DMS153 treated with DMSO at 0.1 percent for 48 hours (cell line): ENCODE results near the gene BUD23.
"Not testable (repeated sequence)": the region's sequence is repeated elsewhere in the genome, so short reads cannot be mapped to it uniquely, and the experiment has no call there.

Source experiments
- DNase-seq: peaks from one replicate; lab custom pipeline; 2025; ENCODE audit not compliant: unreplicated experiment; lab: John Stamatoyannopoulos, UW

BUD23 gene

DNA sequence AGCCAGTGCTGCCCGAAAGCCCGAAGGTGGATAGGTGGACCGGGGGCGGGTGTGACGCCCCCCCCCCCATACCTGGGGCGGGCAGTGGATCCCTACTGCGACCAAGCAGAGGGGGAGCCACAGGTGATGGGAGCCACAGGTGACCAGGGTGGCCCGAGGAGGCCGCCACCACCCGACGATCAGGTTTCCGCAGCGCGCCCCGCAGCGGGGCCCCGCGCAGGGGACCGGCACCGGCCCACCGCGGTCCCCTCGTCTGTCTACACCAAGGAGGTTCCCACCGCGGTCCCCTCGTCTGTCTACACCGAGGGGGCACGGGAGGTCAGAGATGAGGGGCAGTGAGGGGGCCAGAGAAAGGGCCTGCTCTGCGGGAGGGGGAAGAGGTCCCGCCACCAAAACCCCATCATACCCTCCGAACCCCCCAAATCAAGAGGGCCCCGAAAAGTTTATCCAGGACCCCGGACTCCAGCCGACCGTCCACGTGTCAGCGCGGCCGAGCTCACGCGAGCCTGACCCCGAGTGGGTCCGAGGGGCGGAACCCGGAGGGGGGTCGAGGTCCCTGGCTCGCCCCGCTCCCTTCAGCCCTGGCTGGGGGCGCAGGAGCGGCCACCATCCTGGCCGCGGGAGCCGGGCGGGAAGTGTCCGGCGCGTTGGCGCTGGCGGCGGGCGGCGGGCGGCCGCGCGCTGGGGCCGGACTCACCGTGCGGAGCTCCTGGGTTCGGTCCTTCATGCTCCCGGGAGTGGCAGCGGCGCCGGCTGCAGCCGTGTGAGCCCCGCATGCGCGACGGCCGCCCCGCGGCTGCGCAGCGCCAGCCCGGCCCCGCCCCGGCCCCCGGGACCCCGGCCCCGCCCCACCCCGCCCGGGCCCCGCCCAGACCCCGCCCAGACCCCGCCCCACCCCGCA, 35.8 kb downstream of the BUD23 start, which contains the start of gene STX1A:
STX1A (minus strand) TSS at position 765 of the 901 bp plus-strand sequence; CDS start at position 727, 38 bp downstream.
- DNase-seq: no peak

DNA sequence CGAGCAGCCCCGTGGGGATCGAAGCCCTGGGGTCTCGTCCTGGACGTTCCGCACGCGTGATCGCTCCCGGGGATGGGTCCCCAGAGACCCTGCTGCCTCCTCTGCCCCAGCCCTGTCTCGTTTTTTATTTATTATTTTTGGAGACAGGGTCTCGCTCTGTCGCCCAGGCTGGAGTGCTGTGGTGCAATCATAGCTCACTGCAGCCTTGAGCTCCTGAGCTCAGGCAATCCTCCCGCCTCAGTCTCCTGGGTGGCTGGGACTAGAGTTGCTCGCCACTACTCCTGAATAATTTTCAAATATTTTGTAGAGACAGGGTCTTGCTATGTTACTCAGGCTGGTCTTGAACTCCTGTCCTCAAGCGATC, 36.4 kb downstream of the BUD23 start:
- DNase-seq: no peak

DNA sequence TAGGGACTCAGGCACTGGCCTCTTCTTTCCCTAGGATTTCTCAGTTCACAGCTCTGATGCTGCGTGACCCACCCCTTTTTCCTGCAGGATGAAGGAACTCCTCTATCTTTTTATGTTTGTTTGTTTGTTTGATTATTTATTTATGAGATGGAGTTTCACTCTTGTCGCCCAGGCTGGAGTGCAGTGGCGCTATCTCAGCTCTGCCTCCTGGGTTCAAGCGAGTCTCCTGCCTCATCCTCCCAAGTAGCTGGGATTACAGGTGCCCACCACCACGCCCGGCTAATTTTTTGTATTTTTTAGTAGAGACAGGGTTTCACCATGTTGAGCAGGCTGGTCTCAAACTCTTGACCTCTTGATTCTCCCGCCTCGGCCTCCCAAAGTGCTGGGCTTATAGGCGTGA, 37.0 kb downstream of the BUD23 start:
- DNase-seq: not testable (repeated sequence)

DNA sequence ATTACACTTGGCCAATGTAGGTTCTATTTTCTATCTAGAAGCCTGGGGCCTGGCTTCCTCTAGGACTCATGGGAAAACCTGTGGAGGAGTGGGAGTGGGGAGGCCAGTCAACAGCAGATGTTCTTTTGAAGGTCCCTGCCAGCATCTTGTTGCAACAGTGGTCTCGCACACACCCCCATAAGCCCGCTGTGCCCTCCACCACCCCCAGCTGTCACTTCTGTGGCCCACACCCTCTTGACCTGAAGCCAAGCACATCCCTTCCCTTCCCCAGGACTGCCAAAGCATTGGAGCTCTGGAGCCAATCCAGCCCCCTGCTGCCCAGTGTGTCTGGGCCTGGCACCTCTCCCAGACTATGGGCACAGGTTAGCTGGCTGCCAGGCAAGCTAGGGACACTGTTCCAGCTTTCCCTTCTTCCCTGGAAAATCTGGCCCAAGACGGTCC, 38.0 kb downstream of the BUD23 start:
- no peak for DNase-seq

DNA sequence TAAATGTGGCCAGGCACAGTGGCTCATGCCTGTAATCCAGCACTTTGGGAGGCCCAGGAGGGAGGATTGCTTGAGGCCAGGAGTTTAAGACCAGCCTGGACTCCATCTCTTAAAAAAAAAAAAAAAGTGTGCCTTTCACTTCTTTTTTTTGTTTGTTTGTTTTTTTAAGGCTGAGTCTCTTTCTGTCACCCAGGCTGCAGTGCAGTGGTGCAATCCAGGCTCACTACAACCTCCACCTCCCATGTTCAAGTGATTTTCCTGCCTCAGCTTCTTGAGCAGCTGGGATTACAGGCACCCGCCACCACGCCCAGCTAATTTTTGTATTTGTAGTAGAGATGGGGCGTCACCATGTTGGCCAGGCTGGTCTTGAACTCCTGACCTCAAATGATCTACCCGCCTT, 38.8 kb downstream of the BUD23 start:
- not testable (repeated sequence) for DNase-seq

DNA sequence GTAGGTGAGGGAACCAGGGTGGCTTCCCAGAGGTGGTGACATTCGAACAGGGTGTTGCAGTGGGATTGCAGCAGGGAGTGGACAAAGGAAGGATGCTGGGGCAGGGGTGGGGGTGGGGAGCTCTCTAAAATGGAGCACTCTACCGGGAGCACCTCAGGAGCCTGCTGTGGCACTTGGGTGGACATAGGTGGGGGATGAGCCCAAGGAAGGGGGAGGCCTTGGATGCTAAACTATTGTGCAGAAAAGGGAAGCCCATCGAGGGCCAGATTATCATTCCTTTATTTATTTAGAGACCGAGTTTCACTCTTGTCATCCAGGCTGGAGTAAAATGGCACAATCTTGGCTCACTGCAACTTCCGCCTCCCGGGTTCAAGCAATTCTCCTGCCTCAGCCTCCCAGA, 39.4 kb downstream of the BUD23 start:
- DNase-seq: no peak

DNA sequence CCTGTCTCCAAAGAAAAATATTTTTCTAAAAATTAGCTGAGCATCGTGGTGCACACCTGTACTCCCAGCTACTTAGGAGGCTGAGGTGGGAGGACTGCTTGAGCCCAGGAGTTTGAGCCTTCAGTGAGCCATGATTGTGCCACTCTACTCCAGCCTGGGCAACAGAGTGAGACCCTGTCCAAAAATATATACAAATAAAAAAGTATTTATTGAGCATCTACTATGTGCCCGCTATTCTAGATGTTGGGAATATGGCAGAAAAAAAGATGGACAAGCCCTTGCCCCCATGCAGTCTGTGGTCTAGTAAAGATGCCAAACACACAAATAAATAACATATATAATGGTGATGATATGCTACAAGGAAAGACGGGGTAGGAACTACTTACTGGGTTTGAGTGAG, 40.4 kb downstream of the BUD23 start:
- DNase-seq: no peak

DNA sequence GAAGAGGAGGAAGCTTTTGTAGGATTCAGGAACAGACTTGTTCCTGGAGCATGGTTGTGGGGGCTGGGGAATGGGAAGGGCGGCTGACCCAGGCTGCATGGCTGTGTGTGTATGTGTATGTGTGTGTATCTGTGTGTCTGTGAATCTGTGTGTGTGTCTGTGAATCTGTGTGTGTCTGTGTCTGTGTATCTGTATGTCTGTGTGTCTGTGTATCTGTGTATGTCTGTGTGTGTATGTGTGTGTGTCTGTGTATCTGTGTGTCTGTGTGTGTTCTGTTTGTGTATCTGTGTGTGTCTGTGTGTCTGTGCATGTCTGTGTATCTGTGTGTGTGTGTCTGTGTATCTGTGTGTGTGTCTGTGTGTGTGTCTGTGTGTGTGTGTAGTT, 42.7 kb downstream of the BUD23 start:
- DNase-seq: no peak

DNA sequence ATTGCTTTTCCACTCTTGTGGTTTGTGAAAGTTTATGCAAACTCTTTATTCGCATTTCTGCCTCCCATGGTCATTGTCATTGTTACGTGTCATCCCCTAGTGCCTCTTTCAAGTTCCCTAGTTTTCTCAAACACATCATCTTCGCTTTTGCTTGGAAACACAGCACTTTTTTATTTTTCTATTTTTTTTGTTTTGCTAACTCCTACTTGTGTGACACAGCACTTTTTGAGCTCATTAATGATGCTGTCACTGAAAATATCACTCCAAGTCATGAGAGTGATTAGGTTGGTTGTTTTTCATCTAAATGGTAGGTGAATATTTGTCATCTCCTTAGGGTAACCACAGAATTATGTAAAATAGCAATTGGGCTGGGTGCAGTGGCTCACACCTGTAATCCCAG, 44.6 kb downstream of the BUD23 start:
- DNase-seq: no peak

DNA sequence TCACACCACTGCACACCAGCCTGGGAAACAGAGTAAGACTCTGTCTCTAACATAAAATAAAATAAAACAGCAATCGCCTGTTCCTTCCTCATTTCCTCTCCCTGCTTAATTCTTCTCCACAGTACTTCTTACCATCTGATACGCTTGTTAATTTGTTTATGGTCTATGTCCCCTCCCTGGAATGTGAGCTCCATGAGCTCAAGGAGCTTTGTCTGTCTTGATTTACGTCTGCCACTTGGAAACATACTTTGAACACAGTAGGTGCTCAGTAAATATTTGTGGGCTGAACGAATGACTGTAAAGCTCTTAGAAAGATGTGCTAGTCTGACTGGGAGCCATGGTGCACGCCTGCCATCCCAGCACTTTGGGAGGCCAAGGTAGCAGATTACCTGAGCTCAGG, 45.2 kb downstream of the BUD23 start:
- DNase-seq: no peak

DNA sequence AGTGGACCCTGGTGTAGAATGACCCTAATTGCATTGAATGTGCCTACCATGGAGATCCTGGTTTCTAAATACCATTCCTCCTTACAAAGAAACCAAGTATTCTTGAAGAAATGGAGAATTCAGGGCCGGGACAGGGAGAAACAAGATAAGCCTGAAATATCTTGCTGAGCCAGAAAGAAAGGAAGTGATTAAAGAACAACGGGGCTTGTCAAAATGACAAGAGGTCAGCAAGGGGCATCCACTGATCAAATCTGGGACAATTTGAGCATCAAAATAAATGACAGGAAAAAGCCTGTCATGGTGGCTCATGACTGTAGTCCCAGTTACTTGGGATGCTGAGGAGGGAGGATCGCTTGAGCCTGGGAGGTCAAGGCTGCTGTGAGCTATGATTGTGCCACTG, 47.1 kb downstream of the BUD23 start:
- DNase-seq: no peak

DNA sequence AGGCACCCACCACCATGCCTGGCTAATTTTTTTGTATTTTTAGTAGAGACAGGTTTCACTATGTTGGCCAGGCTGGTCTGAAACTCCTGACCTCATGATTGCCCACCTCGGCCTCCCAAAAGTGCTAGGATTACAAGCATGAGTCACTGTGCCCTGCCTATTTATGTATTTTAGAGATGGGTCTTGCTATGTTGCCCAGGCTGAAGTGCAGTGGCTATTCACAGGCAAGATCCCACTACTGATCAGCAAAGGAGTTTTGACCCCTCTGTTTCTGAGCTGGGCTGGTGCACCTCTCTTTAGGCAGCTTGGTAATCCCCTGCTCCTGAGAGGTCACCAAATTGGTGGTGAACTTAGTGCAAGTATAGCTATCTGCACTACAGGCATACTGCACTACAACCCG, 49.0 kb downstream of the BUD23 start:
- DNase-seq: no peak

DNA sequence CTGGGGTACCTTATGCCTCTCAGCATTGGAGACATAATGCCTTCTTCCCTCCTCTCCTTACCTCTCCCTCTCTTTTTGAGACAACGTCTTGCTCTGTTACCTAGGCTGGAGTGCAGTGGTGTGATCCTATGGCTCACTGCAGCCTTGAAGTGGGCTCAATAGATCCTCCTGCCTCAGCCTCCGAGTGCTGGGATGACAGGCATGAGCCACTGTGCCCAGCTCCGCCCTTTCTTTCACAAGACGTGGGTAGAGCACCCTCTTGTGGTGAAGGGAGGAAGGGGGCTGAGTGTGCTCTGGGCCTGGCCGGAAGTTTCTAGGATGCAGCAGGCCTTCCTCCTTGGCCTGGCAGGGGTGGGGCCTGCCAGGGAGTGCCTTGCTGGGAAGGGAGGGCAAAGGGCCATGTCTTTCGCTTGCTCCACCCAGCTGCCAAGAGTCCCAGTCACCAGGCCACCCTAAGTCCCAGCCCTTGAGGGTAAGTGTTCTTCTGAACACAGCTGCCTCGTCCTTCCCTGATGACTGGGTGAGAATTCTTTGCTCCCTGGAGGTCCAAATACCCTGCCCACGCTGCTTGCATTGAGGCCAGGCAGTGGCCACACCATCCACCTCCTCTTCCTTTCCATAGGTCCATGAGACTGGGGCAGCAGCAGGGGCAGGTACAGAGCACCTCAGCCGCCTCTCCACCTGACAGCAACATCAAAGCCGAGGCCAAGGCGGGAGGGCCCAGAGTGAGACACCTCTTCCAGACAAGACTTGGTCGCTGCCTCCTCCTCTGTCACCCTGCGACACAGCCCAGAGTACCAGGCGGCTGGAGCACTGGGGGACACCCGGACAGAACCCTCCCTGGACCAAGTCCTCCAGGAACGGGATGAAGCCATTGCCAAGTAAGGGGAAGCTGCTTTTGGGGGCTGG, 51.5 kb downstream of the BUD23 start:
- peak; percentile 84 for DNase-seq

DNA sequence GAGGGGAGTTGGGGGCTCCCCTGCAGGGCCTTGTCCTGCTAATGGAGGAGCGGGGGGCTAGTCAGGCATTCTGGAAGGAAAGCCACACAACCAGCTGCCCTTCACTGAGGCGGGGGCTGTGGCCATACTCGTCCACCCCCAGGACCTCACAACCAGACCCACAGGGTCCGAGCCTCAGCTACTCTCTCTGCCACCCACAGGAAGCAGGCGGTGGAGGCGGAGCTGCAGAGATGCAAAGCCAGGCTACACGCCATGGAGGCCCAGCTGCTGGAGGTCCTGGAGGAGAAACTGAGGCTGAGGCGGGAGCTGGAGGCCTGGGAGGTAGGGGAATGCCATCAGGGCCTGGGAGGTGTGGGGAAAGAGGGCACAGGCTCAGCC, 52.1 kb downstream of the BUD23 start:
- DNase-seq: no peak

DNA sequence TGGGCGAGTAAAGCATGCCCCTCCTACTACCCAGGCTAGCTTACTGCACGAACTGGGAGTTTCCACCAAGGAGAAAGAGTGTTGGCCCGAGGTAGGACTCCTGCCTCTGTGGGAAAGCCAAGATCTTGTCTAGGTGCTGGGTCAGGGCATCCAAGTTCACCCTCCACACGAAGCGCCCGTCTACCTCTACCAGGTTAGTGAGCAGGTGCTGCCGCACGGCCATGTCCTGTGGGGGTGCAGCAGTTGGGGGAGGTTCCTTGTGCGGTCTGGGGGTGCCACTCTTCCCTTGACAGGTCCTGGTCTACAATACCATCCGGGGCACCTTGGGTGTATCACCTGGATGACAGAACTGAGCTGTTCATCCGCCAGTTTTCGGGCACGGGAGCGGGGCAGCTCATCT, 53.5 kb downstream of the BUD23 start:
- DNase-seq: no peak

DNA sequence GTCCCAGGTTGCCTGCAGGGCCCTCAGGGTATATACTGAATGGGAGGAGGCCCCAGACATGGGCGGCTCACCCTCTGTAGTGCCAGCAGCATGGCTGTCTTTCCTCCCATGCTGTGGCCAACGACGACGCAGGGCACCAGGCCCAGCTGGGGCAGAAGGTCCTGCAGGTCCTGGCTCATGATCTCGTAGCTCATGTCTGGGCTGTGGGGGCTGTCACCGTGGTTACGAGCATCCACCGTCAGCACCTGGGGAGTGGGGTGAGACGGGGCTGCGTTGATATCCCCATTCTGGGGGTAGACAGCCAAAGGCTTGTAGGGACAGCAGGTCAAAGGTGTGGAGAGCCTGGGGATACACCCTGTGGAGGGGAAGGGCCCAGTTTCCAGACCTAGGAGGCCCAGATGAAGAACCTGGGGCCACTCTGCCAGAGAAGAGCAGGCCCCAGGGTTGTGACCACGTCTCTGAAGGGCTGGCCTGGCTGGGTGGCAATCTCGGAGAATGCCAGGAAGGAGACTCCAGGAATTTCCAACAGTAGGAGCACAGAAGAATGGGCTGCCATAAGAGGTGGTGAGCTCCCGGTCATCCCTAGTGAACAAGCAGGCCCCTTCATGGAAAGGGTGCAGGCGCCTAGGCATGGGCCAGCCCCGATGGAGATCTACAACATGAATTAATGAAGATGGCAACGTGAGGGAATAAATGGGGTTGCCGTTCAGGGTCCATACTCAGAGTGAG, 54.3 kb downstream of the BUD23 start:
- no peak for DNase-seq

DNA sequence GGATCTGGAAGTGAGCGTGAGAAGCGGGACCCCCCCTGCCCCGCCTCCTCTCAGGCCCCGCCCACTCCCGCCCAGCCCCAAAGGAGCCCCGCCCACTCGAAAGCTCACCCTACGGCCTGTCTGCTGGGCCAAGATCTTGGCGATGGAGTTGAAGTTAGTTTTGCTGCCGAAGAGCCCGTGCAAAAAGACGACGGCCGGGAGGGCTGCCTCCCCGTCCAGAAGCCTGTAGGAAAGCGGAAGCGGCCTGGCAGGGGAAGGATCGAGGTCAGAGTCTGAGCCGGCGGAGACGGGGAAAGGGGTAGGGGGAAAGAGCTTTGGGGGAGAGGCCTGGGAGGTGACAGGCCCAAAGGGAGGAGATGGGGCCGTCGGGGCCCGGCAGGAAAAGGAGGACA, 54.8 kb downstream of the BUD23 start:
- no peak for DNase-seq

DNA sequence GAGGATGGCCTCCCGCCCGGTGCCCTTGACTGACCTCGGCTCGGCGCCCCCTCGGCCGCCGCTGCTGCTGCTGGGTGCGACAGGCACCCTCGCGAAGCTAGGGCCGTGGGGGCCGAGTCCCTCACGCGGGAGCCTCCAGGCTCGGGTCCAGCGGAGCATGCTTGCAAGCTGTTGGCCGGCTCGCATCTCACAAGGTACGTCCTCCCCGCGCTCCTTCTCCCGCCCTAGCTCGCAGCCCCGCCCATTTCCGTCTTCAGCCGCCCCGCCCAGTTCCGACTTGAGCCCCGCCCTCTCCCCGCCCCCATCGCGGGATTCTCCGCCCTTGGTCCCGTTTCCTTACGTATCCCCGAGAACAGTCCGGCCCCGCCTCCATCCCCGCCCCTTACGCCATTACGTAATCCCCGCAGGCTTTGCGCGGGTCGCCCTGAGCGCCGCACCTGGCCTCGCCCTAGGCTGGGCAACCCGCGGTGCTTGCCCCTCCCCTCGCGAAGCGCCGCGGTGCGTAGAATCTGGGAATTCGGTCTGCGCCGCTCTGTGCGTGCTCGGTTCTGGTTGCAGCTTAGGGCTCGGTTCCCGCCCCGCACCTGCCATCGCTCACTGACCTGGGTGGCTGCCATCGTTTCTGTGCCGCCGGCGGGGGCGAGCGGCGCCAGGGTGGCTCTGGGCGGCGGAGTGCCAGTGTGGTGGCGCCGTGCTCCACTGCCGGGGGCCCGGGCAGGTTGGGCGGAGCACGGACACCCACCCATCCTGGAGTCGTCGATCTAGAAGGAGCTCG, 55.4 kb downstream of the BUD23 start, which contains the start of gene ABHD11:
ABHD11 (minus strand) TSS at position 191 of the 775 bp plus-strand sequence; CDS start at position 159, 32 bp downstream.
- DNase-seq: peak; percentile 98

DNA sequence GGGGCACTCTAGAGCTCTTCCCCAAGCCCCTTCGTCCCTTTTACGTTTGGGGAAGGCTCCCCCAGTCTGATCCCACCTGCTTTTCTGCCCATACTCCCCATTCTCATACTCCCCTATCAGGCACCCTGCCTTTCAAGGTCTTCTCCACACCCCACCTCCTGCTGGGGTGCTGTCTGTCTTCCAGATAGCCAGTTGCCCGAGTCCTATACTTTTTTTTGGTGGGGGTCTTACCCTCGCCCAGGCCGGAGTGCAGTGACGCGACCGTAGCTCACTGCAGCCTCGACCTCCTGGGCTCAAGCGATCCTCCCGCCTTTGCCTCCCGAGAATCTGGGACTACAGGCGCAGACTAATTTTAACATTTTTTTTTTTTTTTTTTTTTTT, 56.0 kb downstream of the BUD23 start:
- DNase-seq: no peak

DNA sequence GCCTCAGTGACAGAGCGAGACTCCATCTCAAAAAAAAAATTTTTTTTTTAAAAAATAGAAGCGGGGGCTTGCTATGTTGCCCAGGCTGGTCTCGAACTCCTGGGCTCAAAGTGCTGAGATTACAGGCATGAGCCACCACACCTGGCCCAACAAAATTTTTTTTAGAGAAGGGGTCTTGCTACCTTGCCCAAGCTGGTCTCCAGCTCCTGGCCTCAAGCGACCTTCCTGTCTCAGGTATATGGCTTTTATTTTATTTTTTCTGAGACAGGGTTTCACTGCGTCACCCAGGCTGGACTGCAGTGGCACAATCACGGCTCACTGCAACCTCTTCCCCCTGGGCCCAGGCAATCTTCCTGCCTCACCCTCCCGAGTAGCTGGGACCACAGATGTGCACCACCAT, 56.8 kb downstream of the BUD23 start:
- DNase-seq: no peak
